ENCODE measurements around the gene MACROD2.

Gene MACROD2

DNA sequence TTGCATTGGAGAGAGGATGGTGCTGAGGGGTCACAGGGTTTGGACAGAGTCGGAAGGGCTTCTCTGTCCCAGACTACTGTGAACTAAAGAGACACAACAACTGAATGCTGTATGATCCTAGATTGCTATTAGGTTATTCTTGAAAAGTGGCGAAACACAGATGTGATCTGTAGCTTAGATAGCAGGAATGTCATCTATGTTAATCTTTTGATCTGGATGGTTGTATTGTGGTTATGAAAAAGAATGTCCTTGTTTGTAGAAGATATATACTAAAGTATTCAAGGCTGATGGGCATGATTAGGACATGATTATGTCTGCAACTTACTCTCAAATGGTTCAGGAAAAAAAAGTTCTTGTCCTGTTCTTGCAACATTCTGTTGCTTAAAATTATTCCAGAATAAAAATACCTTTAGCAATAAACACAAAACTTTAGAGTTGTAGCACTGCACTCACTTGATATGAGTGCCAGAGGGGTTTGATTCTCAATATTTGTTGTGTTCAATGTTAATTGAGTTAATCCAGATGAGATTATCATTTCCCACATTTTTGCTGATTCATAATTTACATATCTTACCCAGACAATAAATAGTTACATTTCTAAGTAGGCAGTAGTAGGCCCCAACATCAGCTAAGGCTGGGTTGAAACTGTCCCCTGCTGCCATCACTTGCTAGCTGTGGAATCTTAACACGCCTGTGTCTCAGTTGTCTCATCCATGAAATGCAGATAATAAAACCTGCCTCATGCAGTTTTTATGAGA is 1932.8 kb downstream of the MACROD2 start:
- H3K36me3 Mint-ChIP-seq = no peaks in the 10 kb centered on the region
- H3K9me3 Mint-ChIP-seq (ENCODE audit: low read depth) = no peaks in the 10 kb centered on the region
- no peak overlapping the region for H3K27ac Mint-ChIP-seq
- no peaks in the 10 kb centered on the region for H3K27me3 Mint-ChIP-seq
- no peak overlapping the region for H3K4me3 Mint-ChIP-seq
- H3K4me1 Mint-ChIP-seq (ENCODE audit: low read depth) = no peaks in the 10 kb centered on the region

DNA sequence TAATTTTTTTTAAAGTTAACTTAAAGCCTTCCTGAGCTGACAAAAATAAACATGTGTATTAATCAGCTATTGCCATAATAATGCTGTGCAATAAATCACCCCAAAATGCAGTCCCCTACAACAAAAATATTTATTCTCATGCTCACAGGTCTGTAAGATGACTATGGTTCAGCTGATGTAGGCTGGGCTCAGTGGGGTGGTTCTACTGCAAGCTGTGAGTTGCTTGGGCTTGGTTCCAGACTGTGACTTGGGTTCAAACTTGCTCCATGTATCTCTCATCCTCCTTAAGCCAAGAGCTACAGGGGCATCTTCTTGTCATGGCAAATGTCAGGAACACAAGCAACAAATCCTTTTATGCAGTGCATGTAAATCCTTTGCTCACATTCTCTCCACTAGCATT is 1933.6 kb downstream of the MACROD2 start:
- Mint-ChIP-seq H3K4me3 (no peak overlapping the region), H3K36me3 (no peaks in the 10 kb centered on the region), H3K9me3 (ENCODE audit: low read depth) (no peaks in the 10 kb centered on the region), H3K4me1 (ENCODE audit: low read depth) (no peaks in the 10 kb centered on the region), H3K27ac (no peak overlapping the region), H3K27me3 (no peaks in the 10 kb centered on the region)

DNA sequence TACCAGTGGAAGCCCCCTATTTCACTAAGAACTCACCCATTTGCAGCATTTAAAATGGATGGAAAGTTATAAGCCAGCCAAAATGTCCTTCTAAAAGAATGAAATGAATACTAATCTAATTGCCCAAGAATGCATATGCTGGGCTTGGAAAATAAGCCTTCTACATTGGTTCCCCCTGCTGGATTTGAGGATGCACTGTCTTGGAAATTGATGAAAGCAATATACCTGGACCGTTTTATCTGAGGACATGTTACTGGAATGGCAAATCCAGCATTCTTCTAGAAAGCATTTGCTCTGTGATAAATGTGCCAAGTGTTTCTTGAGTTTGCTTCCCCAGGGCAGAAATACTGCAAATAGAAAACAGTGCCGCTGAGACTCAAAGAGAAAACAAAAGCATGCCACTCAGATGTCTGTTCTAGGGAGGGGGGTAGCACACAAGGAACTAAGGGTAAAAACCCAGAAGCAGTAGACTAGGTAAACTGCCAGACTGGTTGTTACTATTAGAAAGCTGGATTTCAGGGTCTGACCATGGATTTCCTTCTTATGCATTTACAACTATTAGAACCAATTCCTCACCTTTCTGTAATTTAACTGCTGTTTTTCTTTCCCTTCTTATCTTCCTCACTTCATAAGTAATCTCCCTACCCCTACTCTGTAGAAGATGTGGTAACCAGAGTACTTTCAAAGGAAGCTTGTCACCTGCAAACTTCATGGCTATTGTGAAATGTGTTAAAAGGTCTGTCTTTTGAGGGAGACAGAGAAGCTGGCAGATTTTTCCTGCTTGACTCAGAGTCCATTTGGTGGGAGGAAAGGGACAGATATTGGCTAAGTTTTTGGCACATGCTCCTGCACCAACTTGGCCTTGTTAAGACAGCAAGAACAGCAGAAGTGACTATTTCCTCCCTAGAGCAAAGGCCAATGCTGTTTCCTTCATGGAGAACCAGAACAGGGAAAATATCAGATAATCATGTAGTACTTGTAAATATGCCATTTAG is 1935.3 kb downstream of the MACROD2 start:
- H3K27me3 Mint-ChIP-seq = no peaks in the 10 kb centered on the region
- no peak overlapping the region for H3K27ac Mint-ChIP-seq
- no peaks in the 10 kb centered on the region for H3K36me3 Mint-ChIP-seq
- no peak overlapping the region for H3K4me3 Mint-ChIP-seq
- no peaks in the 10 kb centered on the region for H3K4me1 Mint-ChIP-seq (ENCODE audit: low read depth)
- no peaks in the 10 kb centered on the region for H3K9me3 Mint-ChIP-seq (ENCODE audit: low read depth)

GRCh38 chr20:15931897-15932296 is 1936.6 kb downstream of the MACROD2 start:
- Mint-ChIP-seq H3K27me3 (no peaks in the 10 kb centered on the region), H3K27ac (no peak overlapping the region), H3K4me3 (no peak overlapping the region), H3K4me1 (ENCODE audit: low read depth) (no peaks in the 10 kb centered on the region), H3K36me3 (no peaks in the 10 kb centered on the region), H3K9me3 (ENCODE audit: low read depth) (no peaks in the 10 kb centered on the region)

- Mint-ChIP-seq H3K4me1 (ENCODE audit: low read depth) (no peaks in the 10 kb centered on the region), H3K27ac (no peak overlapping the region)
Observed at GRCh38 chr20:15937179-15937578, 1941.9 kb downstream of the MACROD2 start.

GRCh38 chr20:15938847-15939246 is 1943.5 kb downstream of the MACROD2 start:
- no peak overlapping the region for H3K27ac Mint-ChIP-seq
- H3K4me3 Mint-ChIP-seq = no peak overlapping the region
- peaks cover 5% of the 10 kb centered on the region for H3K9me3 Mint-ChIP-seq (ENCODE audit: low read depth)
- no peaks in the 10 kb centered on the region for H3K27me3 Mint-ChIP-seq
- no peaks in the 10 kb centered on the region for H3K36me3 Mint-ChIP-seq
- H3K4me1 Mint-ChIP-seq (ENCODE audit: low read depth) = no peaks in the 10 kb centered on the region

More at GRCh38 chr20:15937179-15937578, 1941.9 kb downstream of the MACROD2 start:
- H3K27me3 Mint-ChIP-seq = no peaks in the 10 kb centered on the region
- no peak overlapping the region for H3K4me3 Mint-ChIP-seq
- H3K9me3 Mint-ChIP-seq (ENCODE audit: low read depth) = peaks cover 5% of the 10 kb centered on the region
- no peaks in the 10 kb centered on the region for H3K36me3 Mint-ChIP-seq

GRCh38 chr20:15940127-15940526 is 1944.8 kb downstream of the MACROD2 start:
- Mint-ChIP-seq H3K27ac (no peak overlapping the region), H3K4me3 (no peak overlapping the region), H3K4me1 (ENCODE audit: low read depth) (no peaks in the 10 kb centered on the region), H3K9me3 (ENCODE audit: low read depth) (peaks cover 5% of the 10 kb centered on the region), H3K36me3 (no peaks in the 10 kb centered on the region), H3K27me3 (peaks cover 3% of the 10 kb centered on the region)

DNA sequence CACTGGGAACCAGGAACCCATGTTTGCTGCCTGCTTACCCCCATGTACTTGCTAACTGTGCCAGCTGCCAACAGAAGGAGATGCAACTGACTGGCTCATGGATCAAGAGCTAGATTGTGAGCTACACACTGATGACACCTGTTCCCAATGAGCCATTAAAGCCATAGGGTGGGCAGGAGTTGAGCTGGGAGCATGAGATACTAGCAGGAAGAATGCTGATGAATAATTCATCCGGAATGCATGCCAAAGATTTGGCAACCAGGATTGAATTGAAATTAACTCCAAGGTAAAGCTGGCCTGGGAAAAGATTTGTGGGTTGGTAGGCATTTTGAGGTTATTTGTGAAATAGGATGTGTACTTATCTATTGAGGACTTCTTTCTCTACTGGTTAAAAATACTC is 1946.8 kb downstream of the MACROD2 start:
- Mint-ChIP-seq H3K4me1 (ENCODE audit: low read depth) (no peaks in the 10 kb centered on the region), H3K9me3 (ENCODE audit: low read depth) (peaks cover 5% of the 10 kb centered on the region), H3K4me3 (no peak overlapping the region), H3K27ac (no peak overlapping the region), H3K27me3 (peaks cover 3% of the 10 kb centered on the region), H3K36me3 (no peaks in the 10 kb centered on the region)

DNA sequence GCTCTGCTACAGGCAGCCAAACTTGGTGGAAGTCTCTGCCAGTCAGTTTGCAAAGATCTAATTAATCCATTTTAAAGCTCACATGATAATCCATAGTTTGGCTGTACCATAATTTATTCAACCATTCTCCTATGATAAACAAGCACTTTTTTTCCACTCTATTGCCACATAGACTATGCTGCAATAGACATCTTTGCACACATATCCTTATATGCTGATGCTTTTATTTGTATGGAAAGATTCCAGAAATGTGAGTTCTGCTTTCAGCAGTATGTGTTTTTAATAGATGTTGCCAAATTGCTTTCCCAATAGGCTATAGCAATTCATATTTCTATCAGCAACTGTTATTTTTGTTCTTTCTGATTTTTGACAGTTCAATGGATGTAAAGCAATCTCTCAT is 1950.0 kb downstream of the MACROD2 start:
- Mint-ChIP-seq H3K27ac (no peak overlapping the region), H3K9me3 (ENCODE audit: low read depth) (no peaks in the 10 kb centered on the region)

GRCh38 chr20:15949391-15949790 is 1954.1 kb downstream of the MACROD2 start:
- peaks cover 3% of the 10 kb centered on the region for H3K27me3 Mint-ChIP-seq
- no peak overlapping the region for H3K27ac Mint-ChIP-seq
- H3K4me3 Mint-ChIP-seq = no peak overlapping the region
- no peaks in the 10 kb centered on the region for H3K4me1 Mint-ChIP-seq (ENCODE audit: low read depth)
- H3K36me3 Mint-ChIP-seq = no peaks in the 10 kb centered on the region
- no peaks in the 10 kb centered on the region for H3K9me3 Mint-ChIP-seq (ENCODE audit: low read depth)

More for the DNA sequence above, 1950.0 kb downstream of the MACROD2 start:
- Mint-ChIP-seq H3K36me3 (no peaks in the 10 kb centered on the region), H3K27me3 (peaks cover 3% of the 10 kb centered on the region), H3K4me1 (ENCODE audit: low read depth) (no peaks in the 10 kb centered on the region), H3K4me3 (no peak overlapping the region)

GRCh38 chr20:15951658-15952057 is 1956.3 kb downstream of the MACROD2 start:
- H3K36me3 Mint-ChIP-seq = no peaks in the 10 kb centered on the region
- no peak overlapping the region for H3K27ac Mint-ChIP-seq
- H3K9me3 Mint-ChIP-seq (ENCODE audit: low read depth) = no peaks in the 10 kb centered on the region
- H3K4me3 Mint-ChIP-seq = no peak overlapping the region
- H3K27me3 Mint-ChIP-seq = no peaks in the 10 kb centered on the region
- H3K4me1 Mint-ChIP-seq (ENCODE audit: low read depth) = no peaks in the 10 kb centered on the region

DNA sequence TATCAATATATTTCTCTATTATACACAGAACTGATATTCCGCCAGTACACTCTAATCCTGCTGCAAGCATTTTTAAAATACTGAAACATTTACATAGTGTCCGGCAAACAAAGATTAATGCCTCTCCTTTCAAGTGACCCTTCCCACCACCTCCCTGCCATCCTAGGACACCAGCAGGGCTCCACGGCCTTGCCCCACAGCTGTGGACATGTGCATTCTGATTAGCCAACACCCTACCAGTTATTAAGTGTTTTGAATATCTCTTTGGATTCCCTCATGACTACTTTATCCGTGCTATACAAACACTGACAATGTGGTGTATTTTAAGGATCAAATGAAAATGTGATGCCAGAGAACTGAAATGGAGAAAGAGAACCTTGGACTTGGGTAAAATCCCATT is 1962.8 kb downstream of the MACROD2 start:
- no peaks in the 10 kb centered on the region for H3K27me3 Mint-ChIP-seq
- no peak overlapping the region for H3K4me3 Mint-ChIP-seq
- H3K27ac Mint-ChIP-seq = no peak overlapping the region
- H3K36me3 Mint-ChIP-seq = no peaks in the 10 kb centered on the region
- H3K4me1 Mint-ChIP-seq (ENCODE audit: low read depth) = no peaks in the 10 kb centered on the region
- no peaks in the 10 kb centered on the region for H3K9me3 Mint-ChIP-seq (ENCODE audit: low read depth)

DNA sequence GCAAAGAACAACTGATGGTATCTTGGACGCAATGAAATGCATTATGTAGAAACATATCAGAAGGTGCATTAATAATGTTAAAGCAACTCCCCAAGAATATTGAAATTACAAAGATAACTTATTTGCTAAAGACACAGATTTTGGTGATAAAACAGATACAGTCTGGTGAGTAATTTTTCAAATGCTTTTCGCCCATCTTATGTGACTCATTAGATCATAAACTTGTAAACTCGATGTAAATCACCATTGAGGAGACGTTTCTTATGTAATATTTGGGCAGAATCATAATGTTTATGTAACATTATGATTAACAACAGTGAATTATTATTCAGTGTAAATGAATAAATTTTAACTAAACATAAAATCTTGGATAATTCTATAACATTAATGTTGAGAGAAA is 1969.8 kb downstream of the MACROD2 start:
- H3K9me3 Mint-ChIP-seq (ENCODE audit: low read depth) = peaks cover 5% of the 10 kb centered on the region
- H3K27ac Mint-ChIP-seq = no peak overlapping the region
- peaks cover 2% of the 10 kb centered on the region for H3K27me3 Mint-ChIP-seq
- H3K36me3 Mint-ChIP-seq = no peaks in the 10 kb centered on the region
- no peak overlapping the region for H3K4me3 Mint-ChIP-seq
- H3K4me1 Mint-ChIP-seq (ENCODE audit: low read depth) = no peaks in the 10 kb centered on the region

- Mint-ChIP-seq H3K27me3 (peaks cover 2% of the 10 kb centered on the region), H3K36me3 (no peaks in the 10 kb centered on the region), H3K27ac (no peak overlapping the region), H3K4me3 (no peak overlapping the region), H3K9me3 (ENCODE audit: low read depth) (peaks cover 11% of the 10 kb centered on the region), H3K4me1 (ENCODE audit: low read depth) (no peaks in the 10 kb centered on the region)
Observed at GRCh38 chr20:15967334-15967733, 1972.0 kb downstream of the MACROD2 start.

DNA sequence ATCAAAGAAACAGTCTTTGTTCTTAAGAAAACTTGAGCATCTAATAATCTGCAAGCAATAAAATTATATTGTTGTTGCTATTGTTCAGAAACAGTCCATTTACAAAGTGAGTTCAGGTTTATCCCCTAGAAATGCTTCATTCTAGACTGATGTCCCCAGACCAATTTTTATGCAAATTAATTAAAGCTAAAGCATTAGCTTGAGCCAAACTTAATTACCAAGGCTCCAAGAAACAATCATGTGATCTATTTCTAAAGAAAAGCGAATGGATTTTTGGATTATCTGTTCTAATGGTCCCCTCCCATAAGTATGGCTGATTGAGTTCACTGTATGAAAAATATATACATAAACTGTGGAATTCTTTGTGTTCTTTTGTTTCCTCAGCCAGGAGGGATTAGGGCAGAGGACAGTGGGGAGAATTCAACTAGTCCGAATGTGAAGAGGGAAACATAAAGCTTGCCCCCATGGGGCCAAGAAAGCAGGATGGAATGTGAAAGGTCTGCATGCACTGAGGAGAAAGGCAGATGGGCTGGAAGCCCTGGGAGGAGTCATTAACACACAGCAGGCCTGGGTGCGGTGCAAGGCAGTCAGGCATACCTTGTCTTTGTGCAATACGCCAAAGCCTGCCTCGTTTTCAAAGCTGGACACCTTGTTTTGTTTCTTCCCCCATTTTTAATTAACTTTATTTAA is 1980.9 kb downstream of the MACROD2 start:
- Mint-ChIP-seq H3K4me1 (ENCODE audit: low read depth) (no peaks in the 10 kb centered on the region), H3K9me3 (ENCODE audit: low read depth) (peaks cover 6% of the 10 kb centered on the region), H3K4me3 (no peak overlapping the region), H3K27me3 (no peaks in the 10 kb centered on the region), H3K36me3 (no peaks in the 10 kb centered on the region), H3K27ac (no peak overlapping the region)
